GM12878 (cell line): Measurements from ENCODE around the gene ZNHIT1. TPM values are rescaled to one million over a fixed set of nuclear protein-coding genes. Genes with fewer than 3 reads are reported as not detected.

Source experiments
- ATAC-seq: fragments of 200-7000 bp; cut with Tn5 transposase; 3 replicates; pipeline ENCODE4 v1.9.1; 2020; ENCODE audit warnings: mild to moderate bottlenecking, moderate library complexity
- BruUV-seq: library from RNA; stranded (reverse); fragments of 400-500 nt; replicated peaks from 2 replicates; lab custom pipeline; 2021; lab: Mats Ljungman, UMichigan
- CTCF ChIA-PET: fragments of 300-600 bp; sonication (Branson Sonifier 250); formaldehyde crosslinking; extraction: SDS; loops from one replicate; lab custom pipeline; 2021; ENCODE audit warnings: inconsistent platforms; lab: Yijun Ruan, JAX
- POLR2A ChIA-PET: fragments of 350-600 bp; formaldehyde crosslinking; extraction: SDS; loops from one replicate; lab custom pipeline; 2021; ENCODE audit warnings: inconsistent platforms; lab: Charles Lee
- RAD21 ChIA-PET: fragments of 300-600 bp; sonication (Branson Sonifier 250); formaldehyde crosslinking; loops from one replicate; lab custom pipeline; 2023; ENCODE audit warnings: antibody characterized with exemption; ENCODE audit not compliant: unreplicated experiment; lab: Charles Lee
- SMC1A ChIA-PET: fragments of 300-600 bp; sonication (Branson Sonifier 250); formaldehyde crosslinking; loops from one replicate; lab custom pipeline; 2023; ENCODE audit not compliant: unreplicated experiment, uncharacterized antibody; lab: Charles Lee
- DNase-seq: peaks from one replicate; pipeline ENCODE4 v3.0.0-alpha.2; 2011; ENCODE audit warnings: low read depth, low spot score
- FAIRE-seq: peaks from 3 replicates; lab custom pipeline; 2011; peaks lifted over from hg19 to GRCh38; lab: Jason Lieb, UNC
- H2AFZ ChIP-seq: 2 replicates; pipeline ENCODE4 v1.6.0; 2011; ENCODE audit warnings: low read depth, low read length, control low read depth; ENCODE audit not compliant: control insufficient read depth
- H3K27ac ChIP-seq: 2 replicates; pipeline ENCODE4 v1.5.1; 2011; ENCODE audit warnings: control low read depth; ENCODE audit not compliant: control insufficient read depth, insufficient read depth
- H3K27me3 ChIP-seq, 2 experiments: replicated peaks in 1 of 2; 2 replicates each; pipeline versions ENCODE4 v1.6.0 to v1.6.1; 2011; ENCODE audit warnings: low read length in 1 of 2; ENCODE audit not compliant: control insufficient read depth in 2 of 2, insufficient read depth in 2 of 2
- H3K36me3 ChIP-seq, 2 experiments: 2 replicates each; pipeline ENCODE4 v1.5.1; 2011; ENCODE audit warnings: low read length in 1 of 2; ENCODE audit not compliant: control insufficient read depth in 2 of 2, insufficient read depth in 2 of 2
- H3K4me1 ChIP-seq: 2 replicates; pipeline ENCODE4 v1.6.1; 2011; ENCODE audit warnings: mild to moderate bottlenecking, low read length, moderate library complexity, mixed read lengths; ENCODE audit not compliant: control insufficient read depth, insufficient read depth
- H3K4me2 ChIP-seq: 2 replicates; pipeline ENCODE4 v1.6.0; 2011; ENCODE audit warnings: control low read depth; ENCODE audit not compliant: control insufficient read depth, insufficient read depth
- H3K4me3 ChIP-seq: fragments of 200-600 bp; sonication (generic); 2 replicates; pipeline ENCODE4 v1.5.1; 2016
- H3K79me2 ChIP-seq: 2 replicates; pipeline ENCODE4 v1.6.0; 2011; ENCODE audit warnings: low read length; ENCODE audit not compliant: control insufficient read depth, insufficient read depth
- H3K9ac ChIP-seq: 2 replicates; pipeline ENCODE4 v1.8.0; 2011; ENCODE audit warnings: low read length, control low read depth, mixed read lengths; ENCODE audit not compliant: control insufficient read depth, insufficient read depth
- H3K9me3 ChIP-seq: replicated peaks from 3 replicates; pipeline ENCODE4 v1.5.1; 2011; ENCODE audit warnings: mild to moderate bottlenecking, low read length; ENCODE audit not compliant: control insufficient read depth, insufficient read depth
- H4K20me1 ChIP-seq: 2 replicates; pipeline ENCODE4 v1.6.0; 2011; ENCODE audit not compliant: control insufficient read depth, insufficient read depth
- CBX5 ChIP-seq: sonication (generic); IDR thresholded peaks from 2 replicates; pipeline ENCODE4 v1.6.1; 2016; ENCODE audit warnings: low read depth, moderate library complexity, mild to moderate bottlenecking, inconsistent platforms
- CUX1 ChIP-seq: IDR thresholded peaks from 2 replicates; pipeline ENCODE4 v1.6.1; 2012; ENCODE audit warnings: improper control_type of control experiment, low read depth, low read length; ENCODE audit not compliant: insufficient replicate concordance
- MTA2 ChIP-seq: fragments of 450-650 bp; IDR thresholded peaks from 2 replicates; pipeline ENCODE4 v1.6.1; 2016; ENCODE audit warnings: low read depth, mild to moderate bottlenecking, moderate library complexity
- WGBS: methylation state at CpG from one replicate; pipeline ENCODE4 v1.1.6; 2016; ENCODE audit warnings: low lambda C conversion rate; ENCODE audit not compliant: insufficient replicate concordance, insufficient coverage; ENCODE audit errors: missing lambda C conversion rate; 5-methylcytosine and 5-hydroxymethylcytosine counted together
- in situ Hi-C: fragments of 300-500 bp; cut with MboI; formaldehyde crosslinking; loops from 9 replicates; pipeline ENCODE4 v1.14.3; 2018; ENCODE audit warnings: mixed read lengths
- intact Hi-C: fragments of 100-400 bp; cut with micrococcal nuclease; formaldehyde crosslinking; loops from one replicate; pipeline ENCODE4 v1.14.2; 2022; ENCODE audit not compliant: unreplicated experiment
- polyA plus RNA-seq, 11 experiments: library from polyadenylated mRNA; depleted of rRNA in 4 of 11; unstranded in 6 of 11; stranded (reverse) in 5 of 11; fragments of >200 nt; fragmentation: Nextera tagmentation in 4 of 11; fragmentation: Illumina TruSeq in 1 of 11; extraction: Ambion mirVana in 4 of 11; extraction: Trizol in 1 of 11; gene quantifications; 1 replicate in 1 of 11; 2 replicates in 10 of 11; pipeline versions ENCODE4 v1.2.1 to v1.2.3, GENCODE V29; 2011 to 2016; ENCODE audit warnings: inconsistent platforms in 2 of 11, missing spikeins in 2 of 11, low read depth in 1 of 11
- total RNA-seq, 4 experiments: library from RNA; depleted of rRNA in 3 of 4; stranded (reverse); fragments of >200 nt in 3 of 4; fragmentation: Illumina TruSeq in 1 of 4; extraction: Trizol in 1 of 4; gene quantifications; 2 replicates each; pipeline versions ENCODE4 v1.2.1 to v1.2.3, GENCODE V29; 2013 to 2021
- TF ChIP-seq, protein P1 (sequence below): fragments of 450-650 bp; IDR thresholded peaks from 2 replicates; pipeline ENCODE4 v1.6.1; 2017; ENCODE audit warnings: mild to moderate bottlenecking, low read depth, inconsistent platforms; ENCODE audit not compliant: poor library complexity, severe bottlenecking

The ZNHIT1 gene
- total and polyA plus RNA-seq, 10 of the 15 experiments (the other 5 are each of a cell fraction or from before 2014, with no cell fraction given), result 3.8 to 79.2 (median 44.5) TPM

GRCh38 chr7:101235522-101235921 is 17.6 kb downstream of the ZNHIT1 start:
- ATAC-seq, result no peak
- no peaks in the 10 kb centered on the region for H3K4me1 ChIP-seq
- TF ChIP-seq, protein P1, sequence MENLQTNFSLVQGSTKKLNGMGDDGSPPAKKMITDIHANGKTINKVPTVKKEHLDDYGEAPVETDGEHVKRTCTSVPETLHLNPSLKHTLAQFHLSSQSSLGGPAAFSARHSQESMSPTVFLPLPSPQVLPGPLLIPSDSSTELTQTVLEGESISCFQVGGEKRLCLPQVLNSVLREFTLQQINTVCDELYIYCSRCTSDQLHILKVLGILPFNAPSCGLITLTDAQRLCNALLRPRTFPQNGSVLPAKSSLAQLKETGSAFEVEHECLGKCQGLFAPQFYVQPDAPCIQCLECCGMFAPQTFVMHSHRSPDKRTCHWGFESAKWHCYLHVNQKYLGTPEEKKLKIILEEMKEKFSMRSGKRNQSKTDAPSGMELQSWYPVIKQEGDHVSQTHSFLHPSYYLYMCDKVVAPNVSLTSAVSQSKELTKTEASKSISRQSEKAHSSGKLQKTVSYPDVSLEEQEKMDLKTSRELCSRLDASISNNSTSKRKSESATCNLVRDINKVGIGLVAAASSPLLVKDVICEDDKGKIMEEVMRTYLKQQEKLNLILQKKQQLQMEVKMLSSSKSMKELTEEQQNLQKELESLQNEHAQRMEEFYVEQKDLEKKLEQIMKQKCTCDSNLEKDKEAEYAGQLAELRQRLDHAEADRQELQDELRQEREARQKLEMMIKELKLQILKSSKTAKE, result no peak
- TF ChIP-seq CBX5 (no peak), CUX1 (no peak), MTA2 (no peak)
- no peak overlapping the region for H2AFZ ChIP-seq
- ChIA-PET CTCF (interaction anchor here (0.9 to 2.5 kb wide), 5 partner anchors 9 to 49 kb away, joined by 3 to 16 read pairs (median 5); partner anchors contain the start of gene FIS1), POLR2A (interaction anchor here (0.9 to 1.1 kb wide), 2 partner anchors 9 to 17 kb away, joined by 4 to 5 read pairs; partner anchors contain the start of gene ZNHIT1), SMC1A (no interaction called here), RAD21 (no interaction called here)
- in situ Hi-C loops, result no loop called here
- no peak overlapping the region for H3K4me2 ChIP-seq
- no peaks in the 10 kb centered on the region for H3K27me3 ChIP-seq
- intact Hi-C loops, result no loop called here
- no peak for DNase-seq
- no peaks in the 10 kb centered on the region for H3K79me2 ChIP-seq
- H3K27ac ChIP-seq, result no peak overlapping the region
- H3K36me3 ChIP-seq, result peaks cover 0 to 14% of the 10 kb centered on the region in 2 experiments; a peak in 3 of 4 replicates
- no TSS peak for BruUV-seq
- H3K9ac ChIP-seq, result no peak overlapping the region
- WGBS, result 77% methylated on average over 9 of the region's 9 CpGs
- no peak for FAIRE-seq
- H4K20me1 ChIP-seq, result no peaks in the 10 kb centered on the region
- no peak overlapping the region for H3K4me3 ChIP-seq
- no peaks in the 10 kb centered on the region for H3K9me3 ChIP-seq
